ENCODE results near the gene TTC7B. TPM values are rescaled to one million over a fixed set of nuclear protein-coding genes. Genes with fewer than 3 reads are reported as not detected.

TTC7B gene
- total and polyA plus RNA-seq, 2 experiments from 2014 or later = 5.2 to 28.2 TPM

DNA sequence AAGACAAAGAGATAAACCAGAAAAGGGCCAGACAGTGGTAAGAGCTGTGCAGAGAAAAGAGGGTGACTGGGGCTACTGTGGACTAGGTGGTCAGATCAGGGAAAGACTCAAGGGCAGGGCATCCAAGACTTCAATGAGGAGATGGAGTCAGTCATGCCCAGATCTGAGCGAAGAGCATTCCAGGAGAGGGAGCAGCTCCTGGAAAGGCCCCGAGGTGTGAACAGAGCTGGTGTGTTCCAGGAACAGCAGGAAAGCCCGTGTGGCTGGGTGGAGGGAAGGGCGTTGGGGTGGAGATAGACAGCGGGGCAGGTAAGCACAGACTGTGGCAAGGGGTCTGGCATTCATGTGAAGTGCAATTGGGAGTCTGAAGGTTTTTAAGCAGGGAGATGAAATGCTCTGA, 16.8 kb downstream of the TTC7B start:
- TF ChIP-seq EZH2 (IDR thresholded peaks at IDR 0.05; ENCODE audit: insufficient read depth, poor library complexity, severe bottlenecking) (no peak), EZH2phosphoT487 (IDR thresholded peaks at IDR 0.05; ENCODE audit: insufficient read depth, low read depth) (no peak)
- Histone ChIP-seq H3K79me2 (ENCODE audit: insufficient read depth) (0 out of 2 replicates have a peak, but pooled peaks cover 8% of the 10 kb centered on the region), H3K27ac (no peak overlapping the region), H3K4me2 (ENCODE audit: unreplicated experiment) (no peak overlapping the region), H4K20me1 (ENCODE audit: insufficient read depth) (no peaks in the 10 kb centered on the region), H3K9ac (no peak overlapping the region), H2AFZ (no peak overlapping the region), H3K9me3 (ENCODE audit: low read depth) (no peaks in the 10 kb centered on the region), H3K27me3 (replicated peaks; ENCODE audit: insufficient read depth) (no peaks in the 10 kb centered on the region), H3K4me1 (ENCODE audit: insufficient read depth) (peaks cover 11% of the 10 kb centered on the region), H3K9me2 (ENCODE audit: insufficient read depth) (no peaks in the 10 kb centered on the region), H3K36me3 (ENCODE audit: low read depth) (no peaks in the 10 kb centered on the region), H3K4me3 (no peak overlapping the region), H3F3A (ENCODE audit: insufficient read depth) (peaks cover 10% of the 10 kb centered on the region; the same call in 1 of the 2 replicates)
- in situ Hi-C loops (cut with MboI) = no loop called here
- DNase-seq = no peak
- 96% methylated on average over 5 of the region's 5 CpGs for WGBS, 2 experiments (ENCODE audit: low coverage in 1 of 2, low lambda C conversion rate in 2 of 2, missing lambda C conversion rate in 2 of 2)

DNA sequence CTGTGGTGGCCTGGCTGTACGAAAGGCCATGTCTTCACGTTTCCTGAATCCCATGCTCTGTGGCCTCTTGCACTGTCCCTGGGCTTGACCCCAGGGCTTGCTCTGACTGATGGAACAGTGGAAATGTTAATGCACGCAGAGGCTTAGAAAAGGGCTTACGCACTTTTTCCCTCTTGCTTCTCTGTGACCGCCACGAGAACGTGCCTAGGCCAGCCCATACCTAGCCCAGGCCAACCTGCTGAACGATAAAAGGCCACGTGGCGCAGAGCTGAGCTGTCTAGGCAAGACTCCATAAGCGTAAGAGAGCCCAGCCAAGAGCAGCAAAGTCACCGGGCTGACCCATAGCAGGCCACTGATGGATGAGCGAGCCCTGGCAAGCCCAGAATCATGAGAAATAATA, 18.3 kb downstream of the TTC7B start:
- Histone ChIP-seq H3K27ac (no peak overlapping the region), H3K9me2 (ENCODE audit: insufficient read depth) (no peaks in the 10 kb centered on the region), H3K4me2 (ENCODE audit: unreplicated experiment) (no peak overlapping the region), H3K36me3 (ENCODE audit: low read depth) (no peaks in the 10 kb centered on the region), H4K20me1 (ENCODE audit: insufficient read depth) (no peaks in the 10 kb centered on the region), H3K4me1 (ENCODE audit: insufficient read depth) (peaks cover 11% of the 10 kb centered on the region), H3K9me3 (ENCODE audit: low read depth) (no peaks in the 10 kb centered on the region), H3K9ac (no peak overlapping the region), H3K79me2 (ENCODE audit: insufficient read depth) (0 out of 2 replicates have a peak, but pooled peaks cover 10% of the 10 kb centered on the region), H2AFZ (no peak overlapping the region), H3K27me3 (replicated peaks; ENCODE audit: insufficient read depth) (no peaks in the 10 kb centered on the region), H3F3A (ENCODE audit: insufficient read depth) (peaks cover 10% of the 10 kb centered on the region; the same call in 1 of the 2 replicates), H3K4me3 (no peak overlapping the region)
- no peak for DNase-seq
- no peak for TF ChIP-seq EZH2 (IDR thresholded peaks at IDR 0.05; ENCODE audit: insufficient read depth, poor library complexity, severe bottlenecking)
- TF ChIP-seq EZH2phosphoT487 (IDR thresholded peaks at IDR 0.05; ENCODE audit: insufficient read depth, low read depth) = no peak
- in situ Hi-C loops (cut with MboI) = no loop called here
- 95 to 97% methylated on average over 13 of the region's 13 CpGs for WGBS, 2 experiments (ENCODE audit: low coverage in 1 of 2, low lambda C conversion rate in 2 of 2, missing lambda C conversion rate in 2 of 2)

DNA sequence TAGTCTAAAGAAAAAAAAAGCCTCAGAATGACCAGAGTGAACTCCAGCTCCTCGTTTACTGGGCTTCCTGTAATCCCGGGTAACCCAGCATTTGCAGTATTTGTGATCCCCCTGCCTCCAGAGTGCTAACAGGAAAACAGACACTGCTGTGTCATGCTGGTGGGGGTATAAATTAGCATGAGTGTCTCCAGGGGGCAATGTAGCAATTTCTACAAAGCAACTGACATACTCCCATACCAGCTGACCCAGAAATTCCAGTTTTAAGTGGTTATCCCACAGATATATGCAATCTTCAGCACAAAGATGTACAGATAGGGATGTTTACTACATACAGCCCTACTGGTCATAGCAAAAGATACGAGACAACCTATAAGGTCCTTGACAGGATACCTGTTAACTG, 18.8 kb downstream of the TTC7B start:
- 92 to 95% methylated on average over 3 of the region's 3 CpGs for WGBS, 2 experiments (ENCODE audit: low coverage in 1 of 2, low lambda C conversion rate in 2 of 2, missing lambda C conversion rate in 2 of 2)
- no peak overlapping the region for H2AFZ ChIP-seq

DNA sequence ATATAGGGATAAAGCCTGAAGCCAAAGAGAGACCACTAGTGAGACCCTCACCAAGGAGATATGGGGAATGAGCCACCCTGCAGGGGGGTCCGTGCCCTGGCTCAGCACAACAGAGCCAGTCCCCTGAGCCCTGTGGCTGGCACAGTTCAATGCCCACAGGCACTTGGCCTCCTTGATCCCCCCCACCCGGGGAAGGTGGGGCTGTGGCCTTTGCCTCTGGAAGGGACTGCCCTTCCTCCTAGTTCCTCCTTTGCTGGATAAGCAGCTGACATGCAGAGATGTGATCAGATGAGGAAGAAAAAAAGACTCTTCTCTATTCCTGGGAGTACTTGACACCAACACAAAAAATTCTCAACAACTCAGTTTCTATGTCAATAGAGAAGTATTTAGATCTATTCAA, 19.9 kb downstream of the TTC7B start:
- H3K36me3 ChIP-seq (ENCODE audit: low read depth) = no peaks in the 10 kb centered on the region
- H3K4me1 ChIP-seq (ENCODE audit: insufficient read depth) = peaks cover 11% of the 10 kb centered on the region
- H3K9me2 ChIP-seq (ENCODE audit: insufficient read depth) = no peaks in the 10 kb centered on the region
- H4K20me1 ChIP-seq (ENCODE audit: insufficient read depth) = no peaks in the 10 kb centered on the region
- no peak overlapping the region for H2AFZ ChIP-seq
- 90 to 95% methylated on average over 2 of the region's 2 CpGs for WGBS, 2 experiments (ENCODE audit: low coverage in 1 of 2, low lambda C conversion rate in 2 of 2, missing lambda C conversion rate in 2 of 2)
- peaks cover 10% of the 10 kb centered on the region; the same call in 1 of the 2 replicates for H3F3A ChIP-seq (ENCODE audit: insufficient read depth)
- H3K9me3 ChIP-seq (ENCODE audit: low read depth) = no peaks in the 10 kb centered on the region
- no peak overlapping the region for H3K27ac ChIP-seq
- in situ Hi-C loops (cut with MboI) = no loop called here
- no peak for DNase-seq
- H3K79me2 ChIP-seq (ENCODE audit: insufficient read depth) = 0 out of 2 replicates have a peak, but pooled peaks cover 10% of the 10 kb centered on the region
- no peaks in the 10 kb centered on the region for H3K27me3 ChIP-seq (replicated peaks; ENCODE audit: insufficient read depth)
- no peak overlapping the region for H3K4me3 ChIP-seq
- H3K4me2 ChIP-seq (ENCODE audit: unreplicated experiment) = no peak overlapping the region
- TF ChIP-seq EZH2 (IDR thresholded peaks at IDR 0.05; ENCODE audit: insufficient read depth, poor library complexity, severe bottlenecking) = no peak
- TF ChIP-seq EZH2phosphoT487 (IDR thresholded peaks at IDR 0.05; ENCODE audit: insufficient read depth, low read depth) = no peak
- no peak overlapping the region for H3K9ac ChIP-seq

More for the DNA sequence above, 18.8 kb downstream of the TTC7B start:
- TF ChIP-seq EZH2phosphoT487 (IDR thresholded peaks at IDR 0.05; ENCODE audit: insufficient read depth, low read depth) (no peak), EZH2 (IDR thresholded peaks at IDR 0.05; ENCODE audit: insufficient read depth, poor library complexity, severe bottlenecking) (no peak)
- no peaks in the 10 kb centered on the region for H4K20me1 ChIP-seq (ENCODE audit: insufficient read depth)
- no peaks in the 10 kb centered on the region for H3K27me3 ChIP-seq (replicated peaks; ENCODE audit: insufficient read depth)
- H3F3A ChIP-seq (ENCODE audit: insufficient read depth) = peaks cover 10% of the 10 kb centered on the region; the same call in 1 of the 2 replicates
- in situ Hi-C loops (cut with MboI) = no loop called here
- H3K79me2 ChIP-seq (ENCODE audit: insufficient read depth) = 0 out of 2 replicates have a peak, but pooled peaks cover 10% of the 10 kb centered on the region
- H3K9me3 ChIP-seq (ENCODE audit: low read depth) = no peaks in the 10 kb centered on the region
- H3K4me3 ChIP-seq = no peak overlapping the region
- H3K27ac ChIP-seq = no peak overlapping the region
- H3K9me2 ChIP-seq (ENCODE audit: insufficient read depth) = no peaks in the 10 kb centered on the region
- no peak overlapping the region for H3K9ac ChIP-seq
- no peak for DNase-seq
- no peaks in the 10 kb centered on the region for H3K36me3 ChIP-seq (ENCODE audit: low read depth)
- peaks cover 11% of the 10 kb centered on the region for H3K4me1 ChIP-seq (ENCODE audit: insufficient read depth)
- no peak overlapping the region for H3K4me2 ChIP-seq (ENCODE audit: unreplicated experiment)
